HG03196 (cell line): ENCODE results near the gene CD300LB.
"Not testable (repeated sequence)": the region's sequence is repeated elsewhere in the genome, so short reads cannot be mapped to it uniquely, and the experiment has no call there.

ENCODE experiments used
- ATAC-seq: cut with Tn5 transposase; IDR thresholded peaks from one replicate; pipeline ENCODE4 v1.9.1; 2021; ENCODE audit not compliant: unreplicated experiment

The CD300LB gene

GRCh38 chr17:74499992-74500391, 31.3 kb downstream of the CD300LB start:
- ATAC-seq: no peak

GRCh38 chr17:74497471-74497870, 33.8 kb downstream of the CD300LB start:
- ATAC-seq: no peak

GRCh38 chr17:74493331-74493833, 37.9 kb downstream of the CD300LB start:
- ATAC-seq: peak; percentile 56

DNA sequence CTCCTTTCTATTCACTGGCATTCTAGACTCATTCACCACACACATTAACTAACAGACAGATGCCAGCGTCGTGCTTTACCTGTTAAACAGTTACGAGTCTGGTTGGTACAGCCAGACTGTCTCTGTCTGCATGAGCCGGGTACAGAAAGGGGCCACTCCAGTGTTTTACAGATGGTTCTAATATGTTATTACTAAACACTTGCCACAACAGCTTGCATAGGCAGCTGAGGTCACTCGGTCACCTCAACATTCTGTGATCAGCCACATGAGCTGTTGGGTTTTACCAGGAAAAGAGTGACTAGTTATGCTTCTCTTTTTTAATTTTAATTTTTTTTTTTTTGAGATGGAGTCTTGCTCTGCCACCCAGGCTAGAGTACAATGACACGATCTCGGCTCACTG, 39.6 kb downstream of the CD300LB start:
- no peak for ATAC-seq

DNA sequence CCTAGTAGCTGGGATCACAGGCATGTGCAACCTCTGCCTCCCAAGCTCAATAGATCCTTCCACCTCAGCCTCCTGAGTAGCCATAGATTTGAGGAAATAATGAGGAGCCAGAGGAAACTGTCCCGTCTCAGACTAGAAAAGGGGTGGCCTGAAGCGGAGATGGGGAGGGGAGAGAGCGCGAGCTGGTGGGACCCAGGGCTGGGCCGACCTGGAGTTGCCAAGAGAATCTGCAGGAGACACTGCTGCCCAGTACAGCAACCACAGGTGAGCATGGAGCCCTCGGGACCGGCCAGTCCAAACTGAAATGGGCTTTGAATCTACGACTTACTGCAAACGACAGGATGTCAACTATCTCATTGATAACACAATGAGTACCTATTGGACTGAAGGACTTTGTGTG, 40.6 kb downstream of the CD300LB start:
- no peak for ATAC-seq

- ATAC-seq: not testable (repeated sequence)
Measured at GRCh38 chr17:74488276-74488675, 43.0 kb downstream of the CD300LB start.

GRCh38 chr17:74485841-74486240, 45.4 kb downstream of the CD300LB start:
- no peak for ATAC-seq

DNA sequence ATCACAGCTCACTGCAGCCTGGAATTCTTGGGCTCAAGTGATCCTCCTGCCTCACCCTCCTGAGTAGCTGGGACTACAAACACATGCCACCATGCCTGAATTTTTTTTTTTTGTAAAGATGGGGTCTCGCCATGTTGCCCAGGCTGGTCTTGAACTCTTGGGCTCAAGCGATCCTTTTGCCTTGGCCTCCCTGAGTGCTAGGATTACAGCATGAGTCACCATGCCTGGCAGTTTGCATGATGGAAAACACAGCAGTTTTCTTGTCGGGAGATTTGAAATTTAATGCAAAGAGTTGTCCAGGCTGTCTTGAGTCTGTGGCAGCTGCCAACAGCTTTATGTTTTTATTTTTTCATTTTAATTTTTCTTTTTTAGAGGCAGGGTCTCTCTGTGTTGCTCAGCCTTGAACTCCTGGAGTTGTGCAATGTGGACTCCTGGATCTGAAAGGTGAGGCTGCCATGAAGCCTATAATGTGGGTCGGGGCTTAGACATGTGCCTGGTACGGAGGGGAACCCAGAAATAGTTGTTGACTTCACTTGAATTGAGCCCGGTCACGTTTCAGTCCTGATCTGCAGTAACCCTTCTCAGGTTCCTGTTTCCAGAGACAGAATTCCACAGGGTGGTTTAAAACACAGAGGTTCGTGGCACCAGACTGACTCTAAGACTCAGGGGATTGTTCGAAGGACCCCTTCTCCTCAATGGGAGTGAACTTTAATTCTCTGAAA, 46.1 kb downstream of the CD300LB start:
- ATAC-seq: no peak

DNA sequence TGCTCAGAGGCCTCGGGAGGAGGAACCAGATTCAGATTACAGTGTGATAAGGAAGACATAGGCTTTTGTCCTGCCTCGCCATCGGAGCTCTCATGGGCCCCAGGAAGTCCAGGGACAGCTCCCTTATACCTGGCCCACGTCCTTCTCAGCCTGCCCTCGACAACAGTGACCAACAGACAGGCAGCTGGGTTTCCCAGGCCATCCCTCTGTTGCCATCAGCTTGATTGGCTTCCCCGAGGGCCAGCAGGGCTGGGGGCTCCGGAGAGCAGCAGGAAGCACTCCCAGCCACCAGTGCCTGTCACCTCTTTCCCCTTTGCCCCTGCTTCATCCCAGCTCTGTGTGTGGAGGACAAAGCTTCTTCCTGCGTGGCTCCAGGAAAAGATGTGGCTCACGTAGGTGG, 47.2 kb downstream of the CD300LB start:
- ATAC-seq: no peak

DNA sequence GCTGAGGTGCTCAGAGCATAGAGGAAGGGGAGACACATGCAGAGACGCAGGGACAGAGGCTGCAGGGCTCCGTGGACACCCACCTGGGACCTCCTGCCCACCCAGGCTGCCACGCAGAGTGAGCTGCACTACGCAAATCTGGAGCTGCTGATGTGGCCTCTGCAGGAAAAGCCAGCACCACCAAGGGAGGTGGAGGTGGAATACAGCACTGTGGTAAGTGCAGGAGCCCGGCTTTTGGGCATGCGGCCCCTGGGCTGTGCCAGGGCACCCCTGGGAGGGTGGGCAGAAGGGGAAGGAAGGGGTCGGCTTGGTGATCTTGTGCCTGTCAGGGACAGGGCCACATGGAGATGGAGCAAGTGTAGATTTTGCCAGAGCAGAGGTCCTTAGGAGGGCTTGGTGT, 49.7 kb downstream of the CD300LB start:
- no peak for ATAC-seq

DNA sequence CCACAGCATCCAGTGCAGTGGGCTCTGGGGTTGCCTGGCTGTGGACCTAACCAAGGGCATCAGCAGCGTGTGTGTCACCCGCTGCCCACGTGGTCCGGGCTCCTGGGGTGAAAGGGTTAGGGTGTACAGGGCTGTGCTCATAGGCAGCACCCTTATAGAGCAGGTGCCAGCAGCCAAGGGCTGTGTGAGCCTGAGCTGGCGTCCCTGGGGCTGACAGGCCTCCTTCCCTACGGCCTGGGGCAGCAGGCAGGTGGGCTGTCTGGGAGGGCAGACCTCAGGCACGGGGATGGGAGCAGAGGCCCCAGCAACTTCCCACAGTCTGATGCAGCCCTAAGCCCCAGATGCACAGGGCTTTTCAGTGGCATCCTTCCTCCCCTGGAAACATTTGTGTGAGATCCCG, 51.0 kb downstream of the CD300LB start:
- no peak for ATAC-seq

GRCh38 chr17:74478420-74479100, 52.7 kb downstream of the CD300LB start:
- no peak for ATAC-seq

GRCh38 chr17:74477411-74477810, 53.9 kb downstream of the CD300LB start:
- no peak for ATAC-seq

GRCh38 chr17:74475189-74475588, 56.1 kb downstream of the CD300LB start:
- no peak for ATAC-seq

DNA sequence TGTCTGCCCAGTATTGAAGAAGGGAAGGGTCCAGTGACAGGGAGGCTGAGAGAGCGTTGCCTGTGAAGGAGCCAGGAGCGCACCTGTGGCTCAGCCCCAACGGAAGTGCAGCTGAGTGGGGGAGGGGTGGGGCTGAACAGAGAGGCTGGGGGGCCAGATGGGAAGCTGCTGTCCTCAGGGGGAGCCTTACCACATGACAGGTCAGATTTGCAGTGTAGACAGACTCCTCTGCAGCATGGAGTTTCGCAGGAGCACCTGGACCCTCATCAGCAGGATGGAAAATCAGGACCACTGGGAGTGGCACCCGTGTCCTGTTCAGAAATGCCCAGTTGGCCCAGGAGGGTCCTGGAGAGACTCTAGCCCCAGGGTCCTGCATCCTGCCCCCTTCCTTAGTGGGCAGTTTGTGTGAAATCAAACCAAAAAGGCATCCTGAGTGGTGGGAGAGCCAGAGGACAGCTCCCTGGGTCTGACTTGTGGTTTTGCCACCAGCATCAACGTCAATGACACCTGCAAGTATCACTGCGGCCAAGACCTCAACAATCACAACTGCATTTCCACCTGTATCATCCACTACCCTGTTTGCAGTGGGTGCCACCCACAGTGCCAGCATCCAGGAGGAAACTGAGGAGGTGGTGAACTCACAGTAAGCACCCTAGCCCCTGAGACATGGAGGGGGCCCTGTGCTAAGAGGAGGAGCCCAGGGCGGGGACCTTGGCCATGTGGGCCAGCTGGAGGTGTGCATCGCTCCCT, 57.1 kb downstream of the CD300LB start:
- ATAC-seq: no peak

GRCh38 chr17:74473294-74473693, 58.0 kb downstream of the CD300LB start:
- no peak for ATAC-seq

DNA sequence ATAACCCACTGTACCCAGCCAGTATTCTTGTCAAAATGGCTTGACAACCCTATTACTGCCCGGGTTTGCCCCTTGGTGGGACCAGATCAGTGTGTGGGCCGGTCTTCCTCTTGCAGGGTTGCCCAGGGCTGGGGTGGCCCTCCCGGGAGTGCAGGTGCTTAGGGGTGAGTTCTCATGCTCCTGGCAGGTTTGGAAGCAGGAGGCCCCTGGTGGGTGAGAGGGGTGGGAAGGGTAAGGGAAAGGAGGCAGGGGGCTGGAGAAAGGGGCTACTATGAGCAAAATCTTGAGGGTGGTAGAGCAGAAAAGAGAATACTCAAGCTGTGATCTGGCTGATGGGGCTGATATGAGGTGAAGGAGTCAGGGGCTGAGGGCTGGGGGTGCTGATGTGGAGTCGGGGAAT, 58.4 kb downstream of the CD300LB start:
- ATAC-seq: no peak

GRCh38 chr17:74471341-74471740, 59.9 kb downstream of the CD300LB start:
- ATAC-seq: no peak
